GM12873 (cell line): Measurements from ENCODE around the gene MCM5.

Experiments used
- CTCF ChIP-seq: IDR thresholded peaks from 2 replicates; pipeline ENCODE4 v1.5.1; 2012; ENCODE audit warnings: low read depth, mild to moderate bottlenecking, moderate library complexity, low read length, control low read depth; ENCODE audit not compliant: insufficient read depth; ENCODE audit errors: missing control alignments

The MCM5 gene

DNA sequence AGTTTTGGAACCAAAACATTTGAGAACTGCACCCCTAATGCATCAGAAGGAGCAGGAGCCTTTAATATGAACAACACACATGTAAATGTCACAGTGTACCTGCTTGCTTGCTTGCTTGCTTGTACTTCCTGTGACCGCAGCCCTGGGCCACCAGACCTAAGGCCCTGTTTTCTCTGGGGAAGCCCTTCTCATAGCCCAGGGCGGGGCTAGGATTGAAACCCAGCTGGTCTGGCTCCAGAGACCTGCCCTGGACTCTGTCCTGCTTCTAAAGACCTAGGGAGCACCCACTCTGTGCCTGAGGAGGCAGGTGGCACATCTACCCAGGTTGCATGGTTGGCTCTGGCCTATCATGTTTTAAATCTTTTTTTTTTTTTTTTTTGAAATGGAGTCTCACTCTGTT lies 7.6 kb upstream of the MCM5 start:
- no peak for TF ChIP-seq CTCF

DNA sequence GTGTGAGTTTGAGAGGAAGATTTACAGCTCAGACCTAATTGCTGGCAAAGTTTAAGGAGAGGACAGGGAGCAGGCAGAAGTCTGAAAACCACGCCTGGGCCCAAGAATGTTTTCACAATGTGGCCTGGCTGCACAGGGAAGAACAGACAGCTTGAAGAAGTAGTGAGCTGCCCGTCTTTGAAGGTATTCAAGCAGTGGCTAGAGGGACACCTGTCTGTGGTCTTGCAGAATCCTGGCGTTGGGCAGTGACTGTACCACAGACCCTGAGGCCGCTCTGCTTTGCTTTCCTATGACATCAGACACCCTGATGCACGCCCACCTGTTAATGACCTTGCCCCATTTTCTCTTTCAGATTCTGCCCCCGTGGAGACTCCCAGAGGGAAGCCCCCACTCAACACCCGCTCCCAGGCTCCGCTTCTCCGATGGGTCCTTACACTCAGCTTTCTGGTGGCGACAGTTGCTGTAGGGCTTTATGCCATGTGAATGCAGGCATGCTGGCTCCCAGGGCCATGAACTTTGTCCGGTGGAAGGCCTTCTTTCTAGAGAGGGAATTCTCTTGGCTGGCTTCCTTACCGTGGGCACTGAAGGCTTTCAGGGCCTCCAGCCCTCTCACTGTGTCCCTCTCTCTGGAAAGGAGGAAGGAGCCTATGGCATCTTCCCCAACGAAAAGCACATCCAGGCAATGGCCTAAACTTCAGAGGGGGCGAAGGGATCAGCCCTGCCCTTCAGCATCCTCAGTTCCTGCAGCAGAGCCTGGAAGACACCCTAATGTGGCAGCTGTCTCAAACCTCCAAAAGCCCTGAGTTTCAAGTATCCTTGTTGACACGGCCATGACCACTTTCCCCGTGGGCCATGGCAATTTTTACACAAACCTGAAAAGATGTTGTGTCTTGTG lies 6.6 kb upstream of the MCM5 start:
- no peak for TF ChIP-seq CTCF

DNA sequence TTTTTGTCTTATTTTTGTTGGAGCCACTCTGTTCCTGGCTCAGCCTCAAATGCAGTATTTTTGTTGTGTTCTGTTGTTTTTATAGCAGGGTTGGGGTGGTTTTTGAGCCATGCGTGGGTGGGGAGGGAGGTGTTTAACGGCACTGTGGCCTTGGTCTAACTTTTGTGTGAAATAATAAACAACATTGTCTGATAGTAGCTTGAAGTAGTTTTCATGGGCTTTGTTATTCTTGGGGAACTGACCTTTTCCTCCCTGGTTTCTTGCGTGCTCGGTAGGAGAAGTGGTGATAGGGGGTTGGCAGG lies 6.0 kb upstream of the MCM5 start:
- no peak for TF ChIP-seq CTCF

GRCh38 chr22:35394810-35395563 lies 5.0 kb upstream of the MCM5 start:
- TF ChIP-seq CTCF = no peak

DNA sequence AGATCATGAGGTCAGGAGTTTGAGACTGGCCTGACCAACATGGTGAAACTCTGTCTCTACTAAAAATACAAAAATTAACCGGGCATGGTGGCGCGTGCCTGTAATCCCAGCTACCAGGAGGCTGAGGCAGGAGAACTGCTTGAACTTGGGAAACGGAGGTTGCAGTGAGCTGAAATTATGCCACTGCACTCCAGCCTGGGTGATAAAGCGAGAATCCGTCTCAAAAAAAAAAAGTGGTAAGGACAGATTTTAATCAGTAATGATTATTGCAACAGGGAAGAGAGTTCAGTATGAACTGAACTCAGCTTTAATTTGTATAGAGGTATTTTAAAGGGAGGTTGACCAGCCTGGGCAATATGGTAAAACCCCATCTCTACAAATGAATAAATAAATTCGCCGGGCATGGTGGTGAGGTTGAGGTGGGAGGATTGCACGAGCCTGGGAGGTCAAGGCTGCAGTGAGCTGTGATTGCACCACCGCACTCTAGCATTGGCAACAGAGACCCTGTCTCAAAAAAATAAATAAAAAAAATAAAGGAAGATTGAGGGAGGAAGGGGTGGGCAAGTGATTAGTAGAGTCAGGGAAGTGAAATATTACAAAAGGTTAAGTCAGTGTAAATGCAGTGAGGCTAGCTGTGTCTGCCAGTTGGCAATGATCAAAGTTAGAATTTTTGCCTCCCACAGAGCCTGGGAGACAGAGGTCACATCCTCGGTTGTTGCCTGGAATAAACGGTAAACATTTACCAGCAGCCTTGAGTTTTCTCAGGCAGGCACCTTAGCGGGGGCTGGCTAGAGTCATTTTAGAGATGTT lies 2.6 kb upstream of the MCM5 start:
- TF ChIP-seq CTCF = no peak

DNA sequence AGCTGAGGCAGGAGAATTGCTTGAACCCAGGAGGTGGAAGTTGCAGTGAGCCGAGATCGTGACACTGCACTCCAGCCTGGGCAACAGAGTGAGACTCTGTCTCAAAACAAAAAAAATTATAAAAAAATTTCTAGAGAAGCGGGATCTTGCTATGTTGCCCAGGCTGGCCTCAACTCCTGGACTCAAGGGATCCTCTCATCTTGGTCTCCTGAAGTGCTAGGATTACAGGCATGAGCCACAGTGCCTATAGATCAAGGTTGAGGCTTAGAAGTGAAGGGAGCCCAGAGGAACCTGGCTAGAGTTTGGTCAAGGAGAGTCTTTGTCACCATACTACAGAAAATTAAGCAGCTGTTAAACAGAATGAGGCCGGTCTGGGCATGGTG lies 1.4 kb upstream of the MCM5 start:
- TF ChIP-seq CTCF = no peak
